Measurements from ENCODE around the gene GHRH.

The GHRH gene

GRCh38 chr20:37218976-37219375, 42.6 kb downstream of the GHRH start:
- no peaks in the 10 kb centered on the region for H3K9me3 ChIP-seq (ENCODE audit: insufficient read depth, low read depth, low read length)
- no peak overlapping the region for H3K27ac ChIP-seq (ENCODE audit: low read length)
- H3K27me3 ChIP-seq (ENCODE audit: insufficient read depth, low read length): no peaks in the 10 kb centered on the region
- H3K36me3 ChIP-seq (ENCODE audit: insufficient read depth, low read depth, low read length): peaks cover 92% of the 10 kb centered on the region
- no peak overlapping the region for H3K4me3 ChIP-seq (ENCODE audit: low read length)
- H3K9ac ChIP-seq (ENCODE audit: low read depth, low read length): no peak overlapping the region
- peaks cover 9% of the 10 kb centered on the region; the same call in 1 of the 2 replicates for H3K4me1 ChIP-seq (ENCODE audit: insufficient read depth, low read length)

DNA sequence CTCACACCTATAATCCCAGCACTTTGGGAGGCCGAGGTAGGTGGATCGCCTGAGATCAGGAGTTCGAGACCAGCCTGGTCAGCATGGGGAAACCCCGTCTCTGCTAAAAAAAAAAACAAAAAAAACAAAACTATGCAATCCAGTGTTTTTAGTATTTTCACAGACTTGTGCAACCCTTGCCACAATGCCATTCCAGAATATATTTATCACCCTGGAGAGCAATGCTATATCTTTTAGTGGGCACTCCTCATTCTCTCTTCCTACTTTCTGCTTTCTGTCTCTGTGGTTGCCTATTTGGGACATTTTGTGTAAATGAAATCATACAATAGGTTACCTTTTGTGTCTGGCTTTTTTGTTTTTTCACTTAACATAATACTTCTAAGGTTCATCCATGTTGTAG, 43.2 kb downstream of the GHRH start:
- no peaks in the 10 kb centered on the region for H3K9me3 ChIP-seq (ENCODE audit: insufficient read depth, low read depth, low read length)
- no peak overlapping the region for H3K9ac ChIP-seq (ENCODE audit: low read depth, low read length)
- no peaks in the 10 kb centered on the region for H3K27me3 ChIP-seq (ENCODE audit: insufficient read depth, low read length)
- H3K27ac ChIP-seq (ENCODE audit: low read length): no peak overlapping the region
- peaks cover 92% of the 10 kb centered on the region for H3K36me3 ChIP-seq (ENCODE audit: insufficient read depth, low read depth, low read length)
- no peak overlapping the region for H3K4me3 ChIP-seq (ENCODE audit: low read length)
- peaks cover 9% of the 10 kb centered on the region; the same call in 1 of the 2 replicates for H3K4me1 ChIP-seq (ENCODE audit: insufficient read depth, low read length)

DNA sequence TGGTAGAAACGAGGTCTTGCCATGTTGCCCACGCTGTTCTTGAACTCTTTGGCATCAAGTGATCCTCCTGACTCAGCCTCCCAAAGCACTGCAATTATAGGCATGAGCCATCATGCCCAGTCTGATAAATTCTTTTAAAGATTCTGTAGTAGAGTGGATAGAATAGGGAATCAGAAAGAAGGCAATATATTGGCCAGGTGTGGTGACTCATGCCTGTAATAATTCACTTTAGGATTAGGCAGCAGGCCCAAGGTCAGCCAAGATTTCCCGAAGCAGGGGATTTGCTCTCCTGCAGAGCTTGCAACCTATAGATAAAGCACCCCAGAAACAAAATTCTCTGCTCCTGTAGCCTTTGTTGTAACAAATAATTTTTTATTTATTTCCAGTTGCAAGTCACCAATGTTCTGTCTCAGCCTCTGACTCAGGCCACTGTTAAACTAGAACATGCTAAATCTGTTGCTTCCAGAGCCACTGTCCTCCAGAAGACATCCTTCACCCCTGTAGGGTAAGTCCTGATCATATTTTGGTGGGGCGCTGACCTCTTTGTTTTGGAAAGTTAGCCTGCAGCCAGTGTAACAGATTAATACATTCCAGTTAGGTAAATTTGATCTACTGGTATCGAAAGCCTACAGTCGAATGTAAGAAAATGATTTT, 51.8 kb downstream of the GHRH start:
- H3K9me3 ChIP-seq (ENCODE audit: insufficient read depth, low read depth, low read length): no peaks in the 10 kb centered on the region
- no peaks in the 10 kb centered on the region for H3K4me1 ChIP-seq (ENCODE audit: insufficient read depth, low read length)
- no peak overlapping the region for H3K27ac ChIP-seq (ENCODE audit: low read length)
- no peak overlapping the region for H3K4me3 ChIP-seq (ENCODE audit: low read length)
- peaks cover 92% of the 10 kb centered on the region for H3K36me3 ChIP-seq (ENCODE audit: insufficient read depth, low read depth, low read length)
- H3K27me3 ChIP-seq (ENCODE audit: insufficient read depth, low read length): no peaks in the 10 kb centered on the region
- no peak overlapping the region for H3K9ac ChIP-seq (ENCODE audit: low read depth, low read length)

- H3K9ac ChIP-seq (ENCODE audit: low read depth, low read length): no peak overlapping the region
- peaks cover 92% of the 10 kb centered on the region for H3K36me3 ChIP-seq (ENCODE audit: insufficient read depth, low read depth, low read length)
- no peak overlapping the region for H3K27ac ChIP-seq (ENCODE audit: low read length)
- no peaks in the 10 kb centered on the region for H3K27me3 ChIP-seq (ENCODE audit: insufficient read depth, low read length)
- no peaks in the 10 kb centered on the region for H3K4me1 ChIP-seq (ENCODE audit: insufficient read depth, low read length)
- H3K9me3 ChIP-seq (ENCODE audit: insufficient read depth, low read depth, low read length): no peaks in the 10 kb centered on the region
- no peak overlapping the region for H3K4me3 ChIP-seq (ENCODE audit: low read length)
Observed at GRCh38 chr20:37209193-37209592, 52.4 kb downstream of the GHRH start.

DNA sequence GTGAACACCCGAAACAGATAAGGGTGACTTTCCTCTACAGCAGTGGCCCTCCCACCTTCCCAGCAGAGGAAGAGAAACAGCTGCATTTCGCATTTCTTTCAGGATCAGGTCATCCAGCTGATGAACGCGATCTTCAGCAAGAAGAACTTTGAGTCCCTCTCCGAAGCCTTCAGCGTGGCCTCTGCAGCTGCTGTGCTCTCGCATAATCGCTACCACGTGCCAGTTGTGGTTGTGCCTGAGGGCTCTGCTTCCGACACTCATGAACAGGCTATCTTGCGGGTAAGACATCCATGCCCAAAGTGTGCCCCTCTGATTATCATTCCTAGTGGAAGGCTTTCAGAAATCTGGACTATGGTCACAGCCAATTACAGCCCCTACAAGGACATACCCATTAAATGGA, 54.4 kb downstream of the GHRH start:
- H3K27ac ChIP-seq (ENCODE audit: low read length): no peak overlapping the region
- H3K9ac ChIP-seq (ENCODE audit: low read depth, low read length): no peak overlapping the region
- H3K9me3 ChIP-seq (ENCODE audit: insufficient read depth, low read depth, low read length): no peaks in the 10 kb centered on the region
- no peak overlapping the region for H3K4me3 ChIP-seq (ENCODE audit: low read length)
- no peaks in the 10 kb centered on the region for H3K4me1 ChIP-seq (ENCODE audit: insufficient read depth, low read length)
- peaks cover 91% of the 10 kb centered on the region for H3K36me3 ChIP-seq (ENCODE audit: insufficient read depth, low read depth, low read length)
- H3K27me3 ChIP-seq (ENCODE audit: insufficient read depth, low read length): no peaks in the 10 kb centered on the region

GRCh38 chr20:37205794-37206193, 55.8 kb downstream of the GHRH start:
- no peak overlapping the region for H3K9ac ChIP-seq (ENCODE audit: low read depth, low read length)
- H3K4me3 ChIP-seq (ENCODE audit: low read length): no peak overlapping the region
- H3K9me3 ChIP-seq (ENCODE audit: insufficient read depth, low read depth, low read length): no peaks in the 10 kb centered on the region
- H3K27ac ChIP-seq (ENCODE audit: low read length): no peak overlapping the region
- no peaks in the 10 kb centered on the region for H3K4me1 ChIP-seq (ENCODE audit: insufficient read depth, low read length)
- H3K27me3 ChIP-seq (ENCODE audit: insufficient read depth, low read length): no peaks in the 10 kb centered on the region
- H3K36me3 ChIP-seq (ENCODE audit: insufficient read depth, low read depth, low read length): peaks cover 98% of the 10 kb centered on the region

DNA sequence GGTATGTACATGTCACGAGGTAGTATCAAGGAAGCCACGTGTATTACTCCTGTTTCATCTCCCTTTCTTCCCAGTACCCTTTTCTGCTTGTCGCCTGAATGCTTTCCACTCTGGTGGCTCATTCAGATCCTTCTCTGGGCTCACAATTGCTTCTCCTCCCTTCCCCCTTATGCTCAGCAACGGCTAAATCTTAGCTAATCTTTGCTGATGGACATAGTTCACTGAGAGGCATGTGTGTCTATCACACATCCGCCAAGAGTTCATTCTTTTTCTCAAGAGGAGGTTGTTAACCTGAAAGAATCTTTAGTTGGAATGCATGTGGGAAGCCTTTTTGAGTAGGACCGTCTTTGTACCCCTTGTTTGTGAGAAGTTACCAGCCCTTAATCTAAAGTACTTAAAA, 56.5 kb downstream of the GHRH start:
- H3K4me1 ChIP-seq (ENCODE audit: insufficient read depth, low read length): no peaks in the 10 kb centered on the region
- no peak overlapping the region for H3K4me3 ChIP-seq (ENCODE audit: low read length)
- peaks cover 98% of the 10 kb centered on the region for H3K36me3 ChIP-seq (ENCODE audit: insufficient read depth, low read depth, low read length)
- no peak overlapping the region for H3K27ac ChIP-seq (ENCODE audit: low read length)
- H3K27me3 ChIP-seq (ENCODE audit: insufficient read depth, low read length): no peaks in the 10 kb centered on the region
- no peaks in the 10 kb centered on the region for H3K9me3 ChIP-seq (ENCODE audit: insufficient read depth, low read depth, low read length)
- no peak overlapping the region for H3K9ac ChIP-seq (ENCODE audit: low read depth, low read length)

GRCh38 chr20:37204056-37204455, 57.6 kb downstream of the GHRH start:
- Histone ChIP-seq H3K9me3 (ENCODE audit: insufficient read depth, low read depth, low read length) (no peaks in the 10 kb centered on the region), H3K27ac (ENCODE audit: low read length) (no peak overlapping the region), H3K27me3 (ENCODE audit: insufficient read depth, low read length) (no peaks in the 10 kb centered on the region), H3K4me3 (ENCODE audit: low read length) (no peak overlapping the region), H3K36me3 (ENCODE audit: insufficient read depth, low read depth, low read length) (peaks cover 98% of the 10 kb centered on the region), H3K4me1 (ENCODE audit: insufficient read depth, low read length) (no peaks in the 10 kb centered on the region), H3K9ac (ENCODE audit: low read depth, low read length) (no peak overlapping the region)

- Histone ChIP-seq H3K27ac (ENCODE audit: low read length) (no peak overlapping the region), H3K4me1 (ENCODE audit: insufficient read depth, low read length) (no peaks in the 10 kb centered on the region), H3K4me3 (ENCODE audit: low read length) (no peak overlapping the region), H3K9ac (ENCODE audit: low read depth, low read length) (no peak overlapping the region), H3K9me3 (ENCODE audit: insufficient read depth, low read depth, low read length) (no peaks in the 10 kb centered on the region), H3K27me3 (ENCODE audit: insufficient read depth, low read length) (no peaks in the 10 kb centered on the region), H3K36me3 (ENCODE audit: insufficient read depth, low read depth, low read length) (peaks cover 98% of the 10 kb centered on the region)
Observed at GRCh38 chr20:37202267-37202943, 59.2 kb downstream of the GHRH start.

GRCh38 chr20:37201827-37202162, 59.8 kb downstream of the GHRH start:
- peaks cover 97% of the 10 kb centered on the region for H3K36me3 ChIP-seq (ENCODE audit: insufficient read depth, low read depth, low read length)
- H3K9ac ChIP-seq (ENCODE audit: low read depth, low read length): no peak overlapping the region
- no peak overlapping the region for H3K4me3 ChIP-seq (ENCODE audit: low read length)
- no peak overlapping the region for H3K27ac ChIP-seq (ENCODE audit: low read length)
- H3K9me3 ChIP-seq (ENCODE audit: insufficient read depth, low read depth, low read length): no peaks in the 10 kb centered on the region
- no peaks in the 10 kb centered on the region for H3K27me3 ChIP-seq (ENCODE audit: insufficient read depth, low read length)
- H3K4me1 ChIP-seq (ENCODE audit: insufficient read depth, low read length): no peaks in the 10 kb centered on the region

Data from iPS-20b (cell line).